Lung (tissue), 12 donors: ENCODE data around the gene RALGDS. TPM values are rescaled to one million over a fixed set of nuclear protein-coding genes. Genes with fewer than 3 reads are reported as not detected.

Experiments used
- ATAC-seq: fragments of 200-7000 bp; cut with Tn5 transposase; one replicate; pipeline ENCODE4 v1.9.1; 2020; ENCODE audit warnings: moderate number of reproducible peaks; ENCODE audit not compliant: insufficient read depth, low FRiP score
- DNase-seq, 3 donors: peaks; one replicate each; pipeline ENCODE4 v3.0.0-alpha.2; 2013 to 2017
- H3K27ac ChIP-seq, 2 donors: one replicate each; pipeline ENCODE4 v1.5.1; 2013; ENCODE audit warnings: mild to moderate bottlenecking in 2 of 2, moderate library complexity in 2 of 2, control low read depth in 1 of 2, inconsistent platforms in 1 of 2, low read depth in 1 of 2, low read length in 1 of 2
- H3K27me3 ChIP-seq, 3 donors: one replicate each; pipeline ENCODE4 v1.5.1; 2013; ENCODE audit warnings: low read length in 2 of 3; ENCODE audit not compliant: control insufficient read depth in 3 of 3, insufficient read depth in 3 of 3
- H3K36me3 ChIP-seq, 4 donors: one replicate each; pipeline ENCODE4 v1.5.1; 2013; ENCODE audit warnings: low read length in 4 of 4, mild to moderate bottlenecking in 1 of 4, moderate library complexity in 1 of 4; ENCODE audit not compliant: control insufficient read depth in 4 of 4, insufficient read depth in 4 of 4
- H3K4me1 ChIP-seq, 5 donors: one replicate each; pipeline ENCODE4 v1.5.1; 2013; ENCODE audit warnings: low read length in 5 of 5, mild to moderate bottlenecking in 2 of 5, moderate library complexity in 1 of 5; ENCODE audit not compliant: control insufficient read depth in 5 of 5, insufficient read depth in 5 of 5
- H3K4me3 ChIP-seq: one replicate; pipeline ENCODE4 v1.5.1; 2013; ENCODE audit warnings: mild to moderate bottlenecking, control low read depth, moderate library complexity
- H3K9ac ChIP-seq, 2 donors: one replicate each; pipeline ENCODE4 v1.5.1; 2013; ENCODE audit warnings: low read length in 2 of 2, control low read depth in 1 of 2; ENCODE audit not compliant: insufficient read depth in 1 of 2
- H3K9me3 ChIP-seq, 4 donors: one replicate each; pipeline ENCODE4 v1.5.1; 2013; ENCODE audit warnings: low read length in 3 of 4, mild to moderate bottlenecking in 1 of 4, moderate library complexity in 1 of 4; ENCODE audit not compliant: control insufficient read depth in 4 of 4, insufficient read depth in 3 of 4
- WGBS, 2 donors: extraction: QIAGEN DNeasy Blood & Tissue Kit; methylation state at CpG; one replicate each; pipeline ENCODE4 v1.1.7; 2013; 5-methylcytosine and 5-hydroxymethylcytosine counted together
- polyA plus RNA-seq, 2 donors: library from polyadenylated mRNA; stranded (reverse); fragments of 200-250 nt; gene quantifications; one replicate each; pipeline ENCODE4 v1.2.1, GENCODE V29; 2013
- total RNA-seq, 2 donors: library from RNA; depleted of rRNA in 1 of 2; stranded (reverse); fragments of >200 nt in 1 of 2; gene quantifications; one replicate each; pipeline ENCODE4 v1.2.1, GENCODE V29; 2014 to 2021
- TF ChIP-seq, protein P1 (sequence below): IDR thresholded peaks from 2 replicates; pipeline ENCODE4 v1.5.1; 2012; ENCODE audit warnings: mild to moderate bottlenecking; ENCODE audit errors: control extremely low read depth, extremely low read depth
- donor health status: control.
- donor health status: control.
- donor health status: Bipolar disorder and iron deficiency.
- donor health status: healthy.
- donor health status: DM: yes; HTN: yes; CAD: no.

RALGDS gene
- total and polyA plus RNA-seq, 4 donors, result 49.5 to 145 (median 60.9) TPM

DNA sequence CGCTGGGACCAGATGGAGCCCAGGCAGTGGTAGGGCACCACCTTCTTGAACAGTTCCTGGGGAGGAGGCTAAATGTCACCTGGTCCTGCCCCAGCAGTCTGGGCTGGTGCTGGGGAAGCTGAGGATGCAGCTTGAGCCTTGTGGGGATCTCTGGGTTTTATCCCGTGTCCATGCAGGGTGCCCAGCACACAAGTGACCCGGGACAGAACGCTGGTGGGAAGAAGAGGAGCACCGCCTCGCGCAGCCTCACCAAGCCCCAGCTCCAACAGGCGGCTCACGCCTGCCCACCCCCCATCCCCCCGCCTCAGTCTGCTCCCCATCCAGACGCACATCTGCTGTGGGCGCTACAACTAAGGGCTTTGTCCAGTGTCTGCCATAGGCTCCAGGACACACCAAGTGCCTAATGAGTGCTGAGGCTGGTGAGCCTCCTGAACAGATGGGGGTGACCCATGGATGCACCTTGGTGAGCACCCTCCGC is 13.8 kb downstream of the RALGDS start:
- 90 to 96% methylated on average over 11 to 13 of the region's 13 CpGs for WGBS, 2 donors
- no peak for DNase-seq
- no peak for ATAC-seq

DNA sequence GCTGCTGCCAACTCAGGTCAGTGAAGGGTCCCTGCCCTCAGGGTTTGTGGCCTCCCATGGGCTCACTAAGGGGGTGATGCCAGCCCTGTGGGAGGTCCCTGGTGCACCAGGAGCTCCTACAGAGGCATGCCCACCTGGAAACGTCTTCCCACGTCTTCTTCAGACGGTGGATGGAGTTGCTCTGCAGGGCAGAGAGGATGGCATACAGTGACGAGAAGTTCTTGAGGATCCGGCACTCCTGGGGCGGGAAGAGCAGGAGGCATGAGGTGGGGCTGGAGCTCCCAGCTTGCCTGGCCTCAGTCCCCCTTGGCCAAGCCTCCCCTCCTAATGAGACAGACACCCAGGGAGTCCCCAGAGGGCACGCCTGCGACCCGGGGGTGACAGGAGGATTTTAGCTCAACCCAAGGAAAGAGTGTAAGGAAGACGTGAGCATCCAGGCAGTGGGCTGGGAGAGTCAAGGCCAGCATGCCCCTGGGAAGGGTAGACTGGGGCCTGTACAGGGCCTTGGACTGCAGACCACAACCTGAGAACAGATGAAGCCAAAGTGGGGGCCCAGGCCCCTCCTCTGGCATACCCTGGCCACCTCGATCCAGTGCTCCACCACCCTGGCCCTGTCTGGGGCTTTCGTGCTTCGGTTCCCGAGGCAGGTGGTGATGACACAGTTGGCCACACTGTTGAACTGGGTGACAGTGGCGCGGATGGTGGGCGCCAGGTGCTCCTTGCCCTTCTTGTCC is 14.4 kb downstream of the RALGDS start:
- Histone ChIP-seq H3K9me3 (no peaks in the 10 kb centered on the region), H3K36me3 (peaks cover 16 to 76% (median 26%) of the 10 kb centered on the region in 4 donors), H3K9ac (no peak overlapping the region), H3K27ac (no peak overlapping the region), H3K4me1 (no peaks in the 10 kb centered on the region), H3K4me3 (no peak overlapping the region), H3K27me3 (no peaks in the 10 kb centered on the region)
- TF ChIP-seq, protein P1, sequence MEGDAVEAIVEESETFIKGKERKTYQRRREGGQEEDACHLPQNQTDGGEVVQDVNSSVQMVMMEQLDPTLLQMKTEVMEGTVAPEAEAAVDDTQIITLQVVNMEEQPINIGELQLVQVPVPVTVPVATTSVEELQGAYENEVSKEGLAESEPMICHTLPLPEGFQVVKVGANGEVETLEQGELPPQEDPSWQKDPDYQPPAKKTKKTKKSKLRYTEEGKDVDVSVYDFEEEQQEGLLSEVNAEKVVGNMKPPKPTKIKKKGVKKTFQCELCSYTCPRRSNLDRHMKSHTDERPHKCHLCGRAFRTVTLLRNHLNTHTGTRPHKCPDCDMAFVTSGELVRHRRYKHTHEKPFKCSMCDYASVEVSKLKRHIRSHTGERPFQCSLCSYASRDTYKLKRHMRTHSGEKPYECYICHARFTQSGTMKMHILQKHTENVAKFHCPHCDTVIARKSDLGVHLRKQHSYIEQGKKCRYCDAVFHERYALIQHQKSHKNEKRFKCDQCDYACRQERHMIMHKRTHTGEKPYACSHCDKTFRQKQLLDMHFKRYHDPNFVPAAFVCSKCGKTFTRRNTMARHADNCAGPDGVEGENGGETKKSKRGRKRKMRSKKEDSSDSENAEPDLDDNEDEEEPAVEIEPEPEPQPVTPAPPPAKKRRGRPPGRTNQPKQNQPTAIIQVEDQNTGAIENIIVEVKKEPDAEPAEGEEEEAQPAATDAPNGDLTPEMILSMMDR, result no peak
- ATAC-seq, result no peak
- WGBS, 2 donors, result 96% methylated on average over 17 of the region's 17 CpGs
- no peak for DNase-seq

More for the DNA sequence above, 13.8 kb downstream of the RALGDS start:
- peaks cover 16 to 72% (median 20%) of the 10 kb centered on the region in 4 donors for H3K36me3 ChIP-seq
- H3K9ac ChIP-seq, result no peak overlapping the region
- H3K27me3 ChIP-seq, result no peaks in the 10 kb centered on the region
- H3K9me3 ChIP-seq, result no peaks in the 10 kb centered on the region
- H3K27ac ChIP-seq, result no peak overlapping the region
- TF ChIP-seq, protein P1, result no peak
- no peak overlapping the region for H3K4me3 ChIP-seq
- H3K4me1 ChIP-seq, result peaks cover 0 to 2% (median 0%) of the 10 kb centered on the region in 5 donors

DNA sequence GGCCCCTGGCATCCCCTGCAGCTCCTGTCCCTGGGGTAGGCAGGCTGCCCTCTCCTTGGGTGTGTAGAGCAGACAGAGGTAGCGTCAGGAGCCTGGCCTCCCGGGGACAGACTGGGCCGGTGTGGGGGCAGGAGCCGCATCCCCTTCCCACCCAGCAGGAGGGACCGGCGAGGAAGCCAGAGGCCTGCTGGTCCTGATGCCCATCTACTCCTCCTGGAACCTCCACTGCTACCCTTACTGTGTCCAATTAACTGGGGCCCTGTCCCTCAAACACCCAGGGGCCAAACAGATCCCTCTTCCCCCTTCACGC is 15.6 kb downstream of the RALGDS start:
- WGBS, 2 donors, result 94% methylated on average over 7 of the region's 7 CpGs
- ATAC-seq (no peak), DNase-seq (no peak)
- Histone ChIP-seq H3K9me3 (no peaks in the 10 kb centered on the region), H3K27ac (no peak overlapping the region), H3K4me1 (no peaks in the 10 kb centered on the region), H3K4me3 (no peak overlapping the region), H3K36me3 (peaks cover 21 to 88% (median 33%) of the 10 kb centered on the region in 4 donors), H3K27me3 (no peaks in the 10 kb centered on the region), H3K9ac (no peak overlapping the region)
- TF ChIP-seq, protein P1, result no peak
